IPS DF 4.7 (cell line): ENCODE data around the gene GALM.
"Not testable (repeated sequence)": the region's sequence is repeated elsewhere in the genome, so short reads cannot be mapped to it uniquely, and the experiment has no call there.

Experiments
- DNase-seq: peaks from one replicate; pipeline ENCODE4 v3.0.0-alpha.2; 2013; ENCODE audit warnings: low spot score; ENCODE audit errors: extremely low read depth

GALM gene

GRCh38 chr2:38665854-38666555, at the start of gene GALM:
Gene GALM, plus strand, starts transcription at chr2:38666114. Its CDS starts 48 bp downstream, at chr2:38666162.
- DNase-seq = peak; percentile 89

GRCh38 chr2:38617301-38617700, 48.6 kb upstream of the GALM start:
- DNase-seq = no peak

GRCh38 chr2:38619458-38620164, 46.3 kb upstream of the GALM start:
- no peak for DNase-seq

GRCh38 chr2:38620282-38620977, 45.5 kb upstream of the GALM start:
- DNase-seq = no peak

GRCh38 chr2:38621018-38621417, 44.9 kb upstream of the GALM start:
- DNase-seq = no peak

GRCh38 chr2:38622210-38622609, 43.7 kb upstream of the GALM start:
- no peak for DNase-seq

GRCh38 chr2:38626326-38627035, 39.4 kb upstream of the GALM start:
- DNase-seq = no peak

- no peak for DNase-seq
These were observed 38.5 kb upstream of the GALM start for GRCh38 chr2:38627391-38627790.

GRCh38 chr2:38629684-38630083, 36.2 kb upstream of the GALM start:
- no peak for DNase-seq

GRCh38 chr2:38631976-38632375, 33.9 kb upstream of the GALM start:
- DNase-seq = no peak

GRCh38 chr2:38632980-38633379, 32.9 kb upstream of the GALM start:
- no peak for DNase-seq

GRCh38 chr2:38633895-38634294, 32.0 kb upstream of the GALM start:
- DNase-seq = no peak

GRCh38 chr2:38634684-38635083, 31.2 kb upstream of the GALM start:
- DNase-seq = no peak

- no peak for DNase-seq
These were observed 30.8 kb upstream of the GALM start for GRCh38 chr2:38635139-38635538.

- DNase-seq = no peak
These were observed 29.8 kb upstream of the GALM start for GRCh38 chr2:38636069-38636468.

- DNase-seq = not testable (repeated sequence)
These were observed 23.4 kb upstream of the GALM start for GRCh38 chr2:38642373-38643017.

GRCh38 chr2:38643021-38643671, 22.8 kb upstream of the GALM start:
- no peak for DNase-seq

- DNase-seq = not testable (repeated sequence)
These were observed 22.0 kb upstream of the GALM start for GRCh38 chr2:38643683-38644511.

- DNase-seq = no peak
These were observed 17.7 kb upstream of the GALM start for GRCh38 chr2:38648107-38648761.
